Measurements from ENCODE around the gene CCDC181.
A peak's percentile ranks its signal among the peaks of the same experiment; 100 is the strongest.

The CCDC181 gene

DNA sequence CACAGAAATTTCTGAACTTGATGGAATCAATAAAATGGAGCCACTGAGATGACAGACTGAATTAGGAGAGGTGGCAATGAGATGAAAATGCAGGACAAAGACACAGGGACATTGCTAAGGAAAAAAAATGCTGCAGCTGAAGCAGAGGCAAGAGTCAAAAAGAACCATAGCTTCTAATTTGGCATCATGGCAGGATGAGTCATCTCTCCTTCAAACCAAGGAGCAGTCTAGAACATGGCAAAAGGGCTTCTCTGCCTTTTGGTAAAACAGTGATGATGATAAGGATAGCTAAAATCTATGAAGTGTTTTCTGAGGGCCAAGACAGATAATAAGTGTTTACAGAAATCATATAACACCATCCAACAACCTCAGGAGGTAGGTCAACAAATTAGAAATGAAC lies 41.7 kb upstream of the CCDC181 start:
- ChIA-PET CTCF (no interaction called here), POLR2A (interaction anchor here (1.1 kb wide), 1 partner anchor 17 kb away, joined by 6 read pairs; the partner anchor contains the start of gene SLC19A2)
- TF ChIP-seq ELF4 (IDR thresholded peaks at IDR 0.05) (no peak), L3MBTL2 (conservative IDR thresholded peaks at IDR 0.05) (no peak), FOXA1 (IDR thresholded peaks at IDR 0.05) (no peak), SUZ12 (IDR thresholded peaks at IDR 0.05) (no peak), FOXK2 (IDR thresholded peaks at IDR 0.05) (no peak), ARNT (IDR thresholded peaks at IDR 0.05) (no peak), TARDBP (IDR thresholded peaks at IDR 0.05) (no peak), BHLHE40 (IDR thresholded peaks at IDR 0.05; ENCODE audit: borderline replicate concordance) (no peak), ZNF384 (IDR thresholded peaks at IDR 0.05) (no peak), HDGF (IDR thresholded peaks at IDR 0.05; ENCODE audit: borderline replicate concordance) (no peak), LEF1 (IDR thresholded peaks at IDR 0.05; ENCODE audit: borderline replicate concordance) (no peak), FOXM1 (IDR thresholded peaks at IDR 0.05; ENCODE audit: borderline replicate concordance) (no peak), CTBP1 (IDR thresholded peaks at IDR 0.05; ENCODE audit: borderline replicate concordance) (no peak), SP1 (IDR thresholded peaks at IDR 0.05) (no peak)
- TF ChIP-seq, protein P1, sequence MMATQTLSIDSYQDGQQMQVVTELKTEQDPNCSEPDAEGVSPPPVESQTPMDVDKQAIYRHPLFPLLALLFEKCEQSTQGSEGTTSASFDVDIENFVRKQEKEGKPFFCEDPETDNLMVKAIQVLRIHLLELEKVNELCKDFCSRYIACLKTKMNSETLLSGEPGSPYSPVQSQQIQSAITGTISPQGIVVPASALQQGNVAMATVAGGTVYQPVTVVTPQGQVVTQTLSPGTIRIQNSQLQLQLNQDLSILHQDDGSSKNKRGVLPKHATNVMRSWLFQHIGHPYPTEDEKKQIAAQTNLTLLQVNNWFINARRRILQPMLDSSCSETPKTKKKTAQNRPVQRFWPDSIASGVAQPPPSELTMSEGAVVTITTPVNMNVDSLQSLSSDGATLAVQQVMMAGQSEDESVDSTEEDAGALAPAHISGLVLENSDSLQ (IDR thresholded peaks at IDR 0.05), result no peak
- no peak for DNase-seq (ENCODE audit: extremely low spot score)

DNA sequence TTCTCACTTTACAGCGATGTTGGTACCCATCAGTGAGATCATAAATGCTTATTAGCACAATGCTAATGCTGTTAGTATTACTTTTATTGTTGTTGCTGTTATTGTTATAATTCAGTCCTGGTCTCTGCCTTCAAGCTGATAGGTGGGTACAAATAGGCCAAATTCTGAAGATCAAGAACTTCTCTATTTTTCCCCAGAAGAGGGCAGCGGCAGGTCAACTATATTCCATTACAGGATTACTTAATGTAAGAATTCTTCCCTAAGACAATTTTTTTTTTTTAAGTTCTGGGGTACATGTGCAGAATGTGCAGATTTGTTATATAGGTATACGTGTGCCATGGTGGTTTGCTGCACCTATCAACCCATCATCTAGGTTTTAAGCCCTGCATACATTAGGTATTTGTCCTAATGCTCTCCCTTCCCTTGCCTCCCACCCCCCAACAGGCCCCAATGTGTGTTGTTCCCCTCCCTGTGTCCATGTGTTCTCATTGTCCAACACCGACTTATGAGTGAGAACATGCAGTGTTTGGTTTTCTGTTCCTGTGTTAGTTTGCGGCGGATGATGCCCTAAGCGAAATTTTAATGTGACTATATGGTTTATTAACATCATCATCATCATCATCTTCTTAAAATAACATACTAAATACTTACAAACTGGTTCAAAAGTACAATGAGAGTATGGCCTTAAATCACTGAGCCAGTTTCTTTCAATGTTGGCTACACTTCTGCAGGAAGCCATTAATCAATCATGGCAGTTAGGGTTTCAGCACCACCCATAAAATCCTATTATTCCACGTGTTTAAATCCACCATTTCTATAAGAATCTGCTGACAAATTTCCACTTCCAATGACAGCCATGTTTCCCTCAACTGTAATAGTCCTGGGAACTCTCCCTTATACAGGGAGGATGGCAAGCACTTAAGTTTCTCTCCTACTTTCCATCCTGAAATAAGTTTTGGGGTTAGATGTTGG lies 39.3 kb upstream of the CCDC181 start:
- DNase-seq (ENCODE audit: extremely low spot score), result no peak
- POLR2A ChIA-PET, result no interaction called here
- TF ChIP-seq NFRKB (IDR thresholded peaks at IDR 0.05), result no peak
- TF ChIP-seq, protein P1 (IDR thresholded peaks at IDR 0.05), result peak; percentile 17; the same call in 1 of the 2 replicates
- CTCF ChIA-PET, result interaction anchor here (1.0 kb wide), 1 partner anchor 79 kb away, joined by 3 read pairs; no protein-coding TSS in a partner anchor

DNA sequence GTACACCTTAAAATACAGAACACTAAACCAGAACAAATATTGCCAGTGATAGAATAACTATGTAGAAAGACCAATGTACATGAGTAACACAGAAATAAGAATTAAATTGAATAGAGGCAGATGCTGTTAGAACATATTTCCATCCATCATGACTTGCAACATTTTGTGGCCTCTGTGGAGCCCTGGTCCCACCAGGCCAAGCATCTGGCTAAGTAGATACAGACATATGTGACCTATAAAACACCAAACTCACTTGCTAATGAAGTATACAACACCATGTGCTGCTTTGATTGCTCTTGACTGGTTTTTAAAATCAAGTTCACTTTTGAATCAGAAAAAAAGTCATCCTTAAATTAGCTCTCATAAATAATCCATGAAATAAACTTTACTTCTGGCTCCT lies 38.0 kb upstream of the CCDC181 start:
- ChIA-PET CTCF (no interaction called here), POLR2A (no interaction called here)
- TF ChIP-seq FOXM1 (IDR thresholded peaks at IDR 0.05; ENCODE audit: borderline replicate concordance) (no peak), SP1 (IDR thresholded peaks at IDR 0.05) (no peak), ELF4 (IDR thresholded peaks at IDR 0.05) (no peak), NFRKB (IDR thresholded peaks at IDR 0.05) (no peak), ZNF384 (IDR thresholded peaks at IDR 0.05) (no peak), BHLHE40 (IDR thresholded peaks at IDR 0.05; ENCODE audit: borderline replicate concordance) (no peak), SUZ12 (IDR thresholded peaks at IDR 0.05) (no peak), LEF1 (IDR thresholded peaks at IDR 0.05; ENCODE audit: borderline replicate concordance) (no peak), ARNT (IDR thresholded peaks at IDR 0.05) (no peak), HDGF (IDR thresholded peaks at IDR 0.05; ENCODE audit: borderline replicate concordance) (no peak), FOXK2 (IDR thresholded peaks at IDR 0.05) (no peak)
- TF ChIP-seq, protein P1 (IDR thresholded peaks at IDR 0.05), result no peak
- DNase-seq (ENCODE audit: extremely low spot score), result no peak

DNA sequence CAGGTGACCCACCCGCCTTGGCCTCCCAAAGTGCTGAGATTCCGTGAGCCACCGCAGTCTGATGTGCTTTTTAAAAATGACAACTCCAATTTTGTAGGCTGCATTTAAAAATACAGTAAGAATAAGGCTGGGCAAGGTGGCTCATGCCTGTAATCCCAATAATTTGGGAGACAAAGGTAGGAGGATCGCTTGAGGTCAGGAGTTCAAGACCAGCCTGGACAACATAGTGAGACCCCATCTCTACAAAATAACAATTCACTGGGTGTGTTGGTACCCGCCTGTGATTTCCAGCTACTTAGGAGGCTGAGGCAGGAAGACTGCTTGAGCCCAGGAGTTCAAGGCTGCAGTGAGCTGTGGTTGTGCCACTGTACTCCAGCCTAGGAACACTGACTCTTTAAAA lies 35.1 kb upstream of the CCDC181 start:
- CTCF ChIA-PET, result no interaction called here
- no peak for DNase-seq (ENCODE audit: extremely low spot score)
- POLR2A ChIA-PET, result no interaction called here
- no peak for TF ChIP-seq ZNF384 (IDR thresholded peaks at IDR 0.05)
- TF ChIP-seq LEF1 (IDR thresholded peaks at IDR 0.05; ENCODE audit: borderline replicate concordance), result no peak
- TF ChIP-seq ARNT (IDR thresholded peaks at IDR 0.05), result no peak
- no peak for TF ChIP-seq BHLHE40 (IDR thresholded peaks at IDR 0.05; ENCODE audit: borderline replicate concordance)
- TF ChIP-seq HDGF (IDR thresholded peaks at IDR 0.05; ENCODE audit: borderline replicate concordance), result no peak
- TF ChIP-seq SP1 (IDR thresholded peaks at IDR 0.05), result no peak
- TF ChIP-seq, protein P1 (IDR thresholded peaks at IDR 0.05), result no peak
- no peak for TF ChIP-seq TARDBP (IDR thresholded peaks at IDR 0.05)
- no peak for TF ChIP-seq CTBP1 (IDR thresholded peaks at IDR 0.05; ENCODE audit: borderline replicate concordance)
- no peak for TF ChIP-seq ELF4 (IDR thresholded peaks at IDR 0.05)
- no peak for TF ChIP-seq L3MBTL2 (conservative IDR thresholded peaks at IDR 0.05)
- TF ChIP-seq FOXM1 (IDR thresholded peaks at IDR 0.05; ENCODE audit: borderline replicate concordance), result no peak
- no peak for TF ChIP-seq FOXK2 (IDR thresholded peaks at IDR 0.05)

DNA sequence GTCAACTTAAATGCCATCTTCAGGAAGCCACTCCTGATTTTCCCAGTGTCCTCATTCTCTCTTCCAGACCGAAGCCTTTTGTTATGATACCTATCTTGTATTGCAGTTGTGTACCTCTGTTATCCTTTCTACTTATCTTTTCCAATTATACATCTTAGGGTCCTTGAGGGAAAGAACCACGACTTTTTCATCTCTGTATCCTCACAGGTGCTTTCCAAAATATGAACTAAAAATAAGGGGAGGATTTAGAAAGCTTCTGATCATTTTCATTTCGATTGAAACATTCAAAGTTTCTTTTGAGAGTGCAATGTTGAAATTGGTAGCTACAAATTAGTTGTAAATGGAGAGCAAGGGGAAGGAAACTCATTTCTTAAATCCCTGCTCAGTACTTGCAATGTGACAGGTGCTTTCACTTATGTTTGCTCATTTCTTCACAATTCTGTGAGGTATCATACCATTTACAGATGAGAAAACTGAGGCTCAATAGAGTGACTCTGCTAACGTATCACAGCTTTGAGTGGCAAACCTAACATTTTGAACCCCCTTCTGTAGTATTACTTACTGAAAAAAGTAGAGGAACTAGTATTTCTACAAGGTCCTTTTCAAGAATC lies 34.2 kb upstream of the CCDC181 start:
- CTCF ChIA-PET, result interaction anchor here (1.6 kb wide), 1 partner anchor 85 kb away, joined by 4 read pairs; no protein-coding TSS in a partner anchor
- TF ChIP-seq LEF1 (IDR thresholded peaks at IDR 0.05; ENCODE audit: borderline replicate concordance) (no peak), FOXK2 (IDR thresholded peaks at IDR 0.05) (no peak), TARDBP (IDR thresholded peaks at IDR 0.05) (no peak), L3MBTL2 (conservative IDR thresholded peaks at IDR 0.05) (no peak), SUZ12 (IDR thresholded peaks at IDR 0.05) (no peak), ELF4 (IDR thresholded peaks at IDR 0.05) (no peak), ZNF384 (IDR thresholded peaks at IDR 0.05) (no peak)
- POLR2A ChIA-PET, result no interaction called here
- DNase-seq (ENCODE audit: extremely low spot score), result no peak

All from HEK293T (cell line).